ENCODE data around the gene JUP.

GRCh38 chr17:41768682-41769288 lies 17.7 kb downstream of the JUP start:
- TF ChIP-seq RAD21 (IDR thresholded peaks at IDR 0.05; ENCODE audit: low read depth) (no peak), CTCF (IDR thresholded peaks at IDR 0.05 in 2 of 3, conservative IDR thresholded peaks at IDR 0.05 in 1 of 3; ENCODE audit: borderline replicate concordance in 1 of 3, insufficient read depth in 1 of 3, low read depth in 2 of 3, low read length in 2 of 3) (no peak), FOSL1 (IDR thresholded peaks at IDR 0.05; ENCODE audit: low read depth) (no peak), POLR2A (IDR thresholded peaks at IDR 0.05; ENCODE audit: borderline replicate concordance, extremely low read depth, insufficient read depth, insufficient read length) (no peak), EZH2 (IDR thresholded peaks at IDR 0.05) (no peak), EGR1 (IDR thresholded peaks at IDR 0.05; ENCODE audit: low read depth) (no peak), ATF3 (IDR thresholded peaks at IDR 0.05) (no peak), EZH2phosphoT487 (IDR thresholded peaks at IDR 0.05; ENCODE audit: borderline replicate concordance) (no peak), MAX (IDR thresholded peaks at IDR 0.05) (no peak), POLR2AphosphoS5 (IDR thresholded peaks at IDR 0.05; ENCODE audit: low read depth, low read length) (no peak), REST (IDR thresholded peaks at IDR 0.05; ENCODE audit: low read depth) (no peak), TCF7L2 (IDR thresholded peaks at IDR 0.05; ENCODE audit: borderline replicate concordance, extremely low read depth, insufficient read depth, insufficient read length) (no peak), ZNF274 (IDR thresholded peaks at IDR 0.05; ENCODE audit: low read depth, low read length) (no peak), CEBPB (IDR thresholded peaks at IDR 0.05; ENCODE audit: low read depth) (no peak)

All from HCT116 (cell line).